Measurements from ENCODE around the gene KLHL36. TPM values are rescaled to one million over a fixed set of nuclear protein-coding genes. Genes with fewer than 3 reads are reported as not detected.

Gene KLHL36
- total and polyA plus RNA-seq, 2 donors = 34.8 to 41.2 TPM

Other genes starting within 250 kb of the KLHL36 start
- 18.0 TPM for gene MEAK7, start 143.9 kb upstream of the KLHL36 start, total RNA-seq
- 11.2 TPM for gene MEAK7, start 143.9 kb upstream of the KLHL36 start, polyA plus RNA-seq
- 31.8 TPM for gene COTL1, start 30.4 kb upstream of the KLHL36 start, total RNA-seq
- gene COTL1, start 30.4 kb upstream of the KLHL36 start, polyA plus RNA-seq = 82.7 TPM
- gene USP10, start 51.5 kb downstream of the KLHL36 start, total RNA-seq = 44.6 TPM
- gene USP10, start 51.5 kb downstream of the KLHL36 start, polyA plus RNA-seq = 39.5 TPM
- gene CRISPLD2, start 171.5 kb downstream of the KLHL36 start, total RNA-seq = 69.1 TPM
- 228 TPM for gene CRISPLD2, start 171.5 kb downstream of the KLHL36 start, polyA plus RNA-seq

All from urinary bladder (tissue), 2 donors.